ENCODE data around the gene KLK1. TPM values are rescaled to one million over a fixed set of nuclear protein-coding genes. Genes with fewer than 3 reads are reported as not detected.
A peak's percentile ranks its signal among the peaks of the same experiment; 100 is the strongest.

The KLK1 gene
- total RNA-seq, 1 experiment from 2014 or later = 0.31 TPM

DNA sequence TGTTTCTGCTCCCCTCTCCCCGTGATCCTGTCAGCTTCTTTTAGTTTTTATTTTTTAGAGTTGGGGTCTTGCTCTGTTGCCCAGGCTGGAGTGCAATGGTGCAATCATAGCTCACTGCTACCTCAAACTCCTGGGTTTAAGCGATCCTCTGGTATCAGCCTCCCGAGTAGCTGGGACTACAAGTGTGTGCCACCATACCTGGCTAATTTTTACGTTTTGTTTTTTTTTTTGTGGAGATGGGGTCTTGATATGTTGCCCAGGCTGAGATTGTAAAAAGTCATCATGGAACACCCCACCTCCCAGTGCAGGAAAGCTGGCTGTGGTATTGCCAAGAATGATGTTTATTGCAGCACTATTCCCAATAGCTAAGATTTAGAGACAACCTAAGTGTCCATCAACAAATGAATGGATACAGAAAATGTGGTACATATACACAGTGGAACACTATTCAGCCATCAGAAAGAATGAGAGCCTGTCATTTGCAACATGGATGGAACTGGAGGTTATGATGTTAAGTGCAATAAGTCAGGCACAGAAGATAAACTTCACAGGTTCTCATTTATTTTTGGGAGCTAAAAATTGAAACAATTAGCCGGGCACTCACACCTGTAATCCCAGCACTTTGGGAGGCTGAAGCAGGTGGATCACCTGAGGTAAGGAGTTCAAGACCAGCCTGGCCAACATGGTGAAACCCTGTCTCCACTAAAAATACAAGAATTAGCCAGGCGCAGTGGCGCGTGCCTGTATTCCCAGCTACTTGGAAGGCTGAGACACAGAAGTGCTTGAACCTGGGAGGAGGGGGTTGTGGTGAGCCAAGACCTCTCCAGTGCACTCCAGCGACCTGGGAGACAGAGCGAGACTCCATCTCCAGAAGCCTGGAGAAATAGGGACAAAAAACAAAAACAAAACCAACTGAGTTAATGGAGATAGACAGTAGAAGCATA lies 16.4 kb upstream of the KLK1 start:
- no TSS peak for BruUV-seq (replicated peaks)
- Histone ChIP-seq H3K27me3 (ENCODE audit: control insufficient read depth, insufficient read depth, low read length) (peaks cover 2% of the 10 kb centered on the region; the same call in 1 of the 2 replicates), H3K36me3 (ENCODE audit: control insufficient read depth, insufficient read depth, low read length) (no peaks in the 10 kb centered on the region), H3K9me3 (ENCODE audit: control insufficient read depth, insufficient read depth, low read depth, low read length) (no peaks in the 10 kb centered on the region), H3K4me1 (ENCODE audit: control insufficient read depth, insufficient read depth, low read length) (no peaks in the 10 kb centered on the region), H3K4me3 (ENCODE audit: low read depth in 2 of 2, low read length in 2 of 2) (no peak overlapping the region), H3K27ac (ENCODE audit: low read length) (no peak overlapping the region)
- no peak for ATAC-seq
- no peak for DNase-seq (ENCODE audit: low read depth, low spot score)
- in situ Hi-C loops (cut with HindIII; ENCODE audit: low pct_unique_long_range_greater_than_20kb, low sequenced_read_pairs) = no loop called here
- ChIA-PET CTCF (interaction anchor here (0.6 kb wide), 1 partner anchor 33 kb away, joined by 3 read pairs; no protein-coding TSS in a partner anchor), POLR2A (no interaction called here)
- intact Hi-C loops (cut with micrococcal nuclease; ENCODE audit: unreplicated experiment) = no loop called here
- TF ChIP-seq CTCF (IDR thresholded peaks at IDR 0.05) (no peak), REST (IDR thresholded peaks at IDR 0.05; ENCODE audit: insufficient read depth in 1 of 2, low read depth in 2 of 2, low read length in 1 of 2) (no peak), POLR2AphosphoS5 (IDR thresholded peaks at IDR 0.05; ENCODE audit: low read depth, low read length) (no peak), TCF7L2 (IDR thresholded peaks at IDR 0.05; ENCODE audit: low read depth, low read length) (no peak), SIN3A (IDR thresholded peaks at IDR 0.05; ENCODE audit: borderline replicate concordance, insufficient read depth, low read depth, low read length) (no peak)

GRCh38 chr19:50838239-50838638 lies 14.7 kb upstream of the KLK1 start:
- Histone ChIP-seq H3K4me1 (ENCODE audit: control insufficient read depth, insufficient read depth, low read length) (no peaks in the 10 kb centered on the region), H3K27ac (ENCODE audit: low read length) (no peak overlapping the region), H3K36me3 (ENCODE audit: control insufficient read depth, insufficient read depth, low read length) (no peaks in the 10 kb centered on the region), H3K27me3 (ENCODE audit: control insufficient read depth, insufficient read depth, low read length) (no peaks in the 10 kb centered on the region), H3K9me3 (ENCODE audit: control insufficient read depth, insufficient read depth, low read depth, low read length) (no peaks in the 10 kb centered on the region), H3K4me3 (ENCODE audit: low read depth in 2 of 2, low read length in 2 of 2) (no peak overlapping the region)
- DNase-seq (ENCODE audit: low read depth, low spot score) (no peak), ATAC-seq (no peak)
- no peak for TF ChIP-seq TCF7L2 (IDR thresholded peaks at IDR 0.05; ENCODE audit: low read depth, low read length)
- TF ChIP-seq REST (IDR thresholded peaks at IDR 0.05; ENCODE audit: insufficient read depth in 1 of 2, low read depth in 2 of 2, low read length in 1 of 2) = no peak
- TF ChIP-seq CTCF (IDR thresholded peaks at IDR 0.05) = peak; percentile 50; the same call in 1 of the 2 replicates
- TF ChIP-seq SIN3A (IDR thresholded peaks at IDR 0.05; ENCODE audit: borderline replicate concordance, insufficient read depth, low read depth, low read length) = no peak
- no peak for TF ChIP-seq POLR2AphosphoS5 (IDR thresholded peaks at IDR 0.05; ENCODE audit: low read depth, low read length)
- POLR2A ChIA-PET = no interaction called here
- CTCF ChIA-PET = interaction anchor here (0.7 kb wide), 1 partner anchor 454 kb away, joined by 4 read pairs; no protein-coding TSS in a partner anchor
- BruUV-seq (replicated peaks) = no TSS peak
- in situ Hi-C loops (cut with HindIII; ENCODE audit: low pct_unique_long_range_greater_than_20kb, low sequenced_read_pairs) = no loop called here
- intact Hi-C loops (cut with micrococcal nuclease; ENCODE audit: unreplicated experiment) = no loop called here

Data from Panc1 (cell line).